Measurements from ENCODE around the gene RBM39.
"Not testable (repeated sequence)": the region's sequence is repeated elsewhere in the genome, so short reads cannot be mapped to it uniquely, and the experiment has no call there.

RBM39 gene

DNA sequence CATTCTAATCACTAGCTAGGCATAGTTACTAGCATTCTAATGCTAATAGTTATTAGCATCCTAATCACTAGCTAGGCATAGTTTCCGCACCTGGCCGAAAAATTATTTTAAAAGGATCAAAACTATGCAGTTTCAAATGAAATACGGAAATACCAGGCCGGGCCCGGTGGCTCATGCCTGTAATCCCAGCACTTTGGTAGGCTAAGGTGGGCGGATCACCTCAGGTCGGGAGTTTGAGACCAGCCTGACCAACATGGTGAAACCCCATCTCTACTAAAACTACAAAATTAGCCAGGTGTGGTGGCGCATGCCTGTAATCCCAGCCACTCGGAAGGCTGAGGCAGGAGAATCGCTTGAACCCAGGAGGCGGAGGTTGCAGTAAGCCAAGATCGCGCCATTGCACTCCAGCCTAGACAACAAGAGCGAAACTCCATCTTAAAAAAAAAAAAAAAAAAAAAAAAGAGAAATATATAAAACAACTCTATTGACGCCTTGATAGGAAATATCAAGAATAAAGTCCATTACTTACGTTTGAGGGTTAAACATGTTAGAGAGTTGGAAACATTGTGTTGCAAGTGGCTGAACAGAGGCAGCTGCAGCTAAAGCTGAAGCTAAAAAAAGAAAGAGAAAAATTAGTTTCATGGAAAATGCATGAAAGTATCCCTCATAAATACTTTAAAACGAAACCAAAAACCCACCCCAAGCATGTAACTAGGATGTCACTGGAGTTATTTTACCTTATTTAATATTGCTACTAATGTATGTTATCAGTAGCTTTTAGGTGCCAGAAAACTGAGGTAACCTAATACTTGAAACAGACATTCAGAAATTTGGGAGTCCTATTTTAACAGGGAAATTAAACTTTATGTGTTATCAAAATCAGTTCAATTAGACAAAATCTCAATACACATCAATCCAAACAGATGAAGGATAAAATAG lies 35.2 kb downstream of the RBM39 start:
- not testable (repeated sequence) for DNase-seq (ENCODE audit: low read depth, low spot score)

DNA sequence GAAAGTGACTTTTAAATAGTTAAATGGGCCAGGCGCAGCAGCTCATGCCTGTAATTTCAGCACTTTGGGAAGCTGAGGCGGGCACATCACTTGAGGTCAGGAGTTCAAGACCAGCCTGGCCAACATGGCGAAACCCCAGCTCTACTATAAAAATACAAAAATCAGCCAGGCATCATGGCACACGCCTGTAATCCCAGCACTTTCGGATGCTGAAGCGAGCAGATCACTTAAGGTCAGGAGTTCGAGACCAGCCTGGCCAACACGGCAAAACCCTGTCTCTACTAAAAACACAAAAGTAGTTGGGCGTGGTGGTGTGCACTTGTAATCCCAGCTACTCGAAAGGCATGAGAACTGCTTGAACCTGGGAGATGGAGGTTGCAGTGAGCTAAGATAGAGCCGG lies 36.2 kb downstream of the RBM39 start:
- not testable (repeated sequence) for DNase-seq (ENCODE audit: low read depth, low spot score)

GRCh38 chr20:35704514-35705261 lies 37.4 kb downstream of the RBM39 start:
- DNase-seq (ENCODE audit: low read depth, low spot score) = no peak

DNA sequence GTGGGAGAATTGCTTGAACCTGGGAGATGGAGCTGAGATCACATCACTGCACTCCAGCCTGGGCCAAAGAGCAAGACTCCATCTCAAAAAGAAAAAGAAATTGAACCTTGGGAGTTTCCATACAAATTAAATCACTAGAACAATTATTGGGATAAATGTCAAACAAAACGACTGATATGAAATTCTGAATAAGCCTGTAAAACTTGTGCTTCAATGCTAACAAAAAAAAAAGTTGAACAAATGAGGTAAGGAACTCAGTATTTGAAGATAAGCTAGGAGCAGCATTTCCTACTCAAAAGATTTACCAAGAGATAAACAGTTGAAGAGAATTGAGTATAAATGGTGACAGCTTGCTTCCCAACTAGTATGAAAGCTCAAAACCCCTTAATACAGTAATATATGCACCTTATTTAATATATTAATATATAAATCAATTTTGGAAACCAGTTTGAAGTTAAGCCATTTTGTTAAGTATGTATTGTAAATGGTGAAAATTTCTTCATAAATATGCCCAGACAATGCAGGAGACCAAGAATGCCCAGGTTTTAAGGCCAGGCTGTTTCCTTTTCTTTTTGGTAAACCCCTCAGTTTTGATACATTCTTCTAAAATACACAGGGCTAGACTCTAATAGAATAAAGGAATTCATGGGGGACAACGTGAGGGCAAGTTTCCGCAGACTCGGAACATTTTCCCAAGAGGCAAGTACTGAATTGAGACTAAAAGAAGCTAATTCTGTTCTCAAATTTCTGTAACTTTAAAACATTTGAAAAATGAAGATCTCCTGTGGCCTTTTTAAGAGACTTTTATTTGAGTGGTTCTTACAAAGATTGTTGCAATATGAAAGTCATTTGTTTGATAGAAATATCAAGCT lies 39.0 kb downstream of the RBM39 start:
- DNase-seq (ENCODE audit: low read depth, low spot score) = no peak

GRCh38 chr20:35702051-35702823 lies 39.8 kb downstream of the RBM39 start:
- no peak for DNase-seq (ENCODE audit: low read depth, low spot score)

DNA sequence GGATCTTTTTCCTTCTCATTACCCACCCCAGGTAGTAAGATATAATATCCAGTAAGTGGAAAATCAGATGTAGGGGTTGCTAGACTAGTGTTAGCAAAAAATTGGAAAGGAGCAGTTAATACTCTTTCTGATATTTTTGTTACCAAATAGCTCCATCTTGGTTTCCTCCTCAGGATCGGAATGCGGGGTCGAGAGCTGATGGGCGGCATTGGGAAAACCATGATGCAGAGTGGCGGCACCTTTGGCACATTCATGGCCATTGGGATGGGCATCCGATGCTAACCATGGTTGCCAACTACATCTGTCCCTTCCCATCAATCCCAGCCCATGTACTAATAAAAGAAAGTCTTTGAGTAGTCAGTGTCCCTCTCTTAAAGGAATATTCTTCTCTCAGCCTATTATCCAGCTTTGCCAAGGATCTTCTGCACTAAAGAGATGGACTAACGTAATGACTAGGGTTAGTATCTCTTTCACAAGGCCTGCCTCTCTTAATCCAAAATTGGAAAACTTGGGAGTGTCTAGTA lies 41.4 kb downstream of the RBM39 start:
- no peak for DNase-seq (ENCODE audit: low read depth, low spot score)

DNA sequence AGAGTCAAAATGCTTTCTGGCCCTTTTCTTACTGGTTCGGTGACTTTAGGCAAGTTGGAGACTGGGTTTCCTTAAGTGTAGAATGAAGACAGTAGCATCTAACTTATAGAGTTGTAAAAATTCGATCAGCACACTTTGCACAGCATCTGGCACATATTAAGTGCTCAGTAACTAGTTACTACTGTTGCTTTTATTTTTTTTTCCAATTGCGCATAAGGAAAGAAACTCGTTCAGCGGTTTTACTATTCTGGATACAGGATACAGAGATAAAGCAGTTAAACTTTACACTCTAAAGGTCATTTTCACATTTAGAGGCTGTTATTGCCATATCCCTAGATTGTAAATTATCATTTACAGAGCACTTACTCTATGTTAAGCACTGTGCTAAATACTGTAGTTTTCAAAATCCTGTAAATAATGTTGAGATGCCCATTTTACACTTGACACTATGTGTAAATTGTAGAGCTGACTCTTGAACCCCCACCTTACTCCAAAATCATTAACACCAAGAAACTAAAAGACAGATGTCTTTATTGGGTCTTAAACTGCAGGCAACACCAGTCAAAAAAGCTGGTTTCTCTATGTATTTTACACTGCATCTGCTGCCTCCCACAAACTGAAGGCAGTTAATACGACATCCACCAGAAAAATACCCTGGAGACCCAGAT lies 42.0 kb downstream of the RBM39 start:
- no peak for DNase-seq (ENCODE audit: low read depth, low spot score)

- peak; percentile 81 for DNase-seq (ENCODE audit: low read depth, low spot score)
These were observed 42.7 kb downstream of the RBM39 start, which contains the start of the genes NFS1 and ROMO1 for GRCh38 chr20:35699127-35699956. TSS of gene NFS1 (minus strand) at chr20:35699352. CDS start at chr20:35699288, 64 bp downstream. TSS of gene ROMO1 (plus strand) at chr20:35699405. CDS start at chr20:35699633, 228 bp downstream.

- DNase-seq (ENCODE audit: low read depth, low spot score) = no peak
These were observed 43.5 kb downstream of the RBM39 start for GRCh38 chr20:35698298-35699126.

DNA sequence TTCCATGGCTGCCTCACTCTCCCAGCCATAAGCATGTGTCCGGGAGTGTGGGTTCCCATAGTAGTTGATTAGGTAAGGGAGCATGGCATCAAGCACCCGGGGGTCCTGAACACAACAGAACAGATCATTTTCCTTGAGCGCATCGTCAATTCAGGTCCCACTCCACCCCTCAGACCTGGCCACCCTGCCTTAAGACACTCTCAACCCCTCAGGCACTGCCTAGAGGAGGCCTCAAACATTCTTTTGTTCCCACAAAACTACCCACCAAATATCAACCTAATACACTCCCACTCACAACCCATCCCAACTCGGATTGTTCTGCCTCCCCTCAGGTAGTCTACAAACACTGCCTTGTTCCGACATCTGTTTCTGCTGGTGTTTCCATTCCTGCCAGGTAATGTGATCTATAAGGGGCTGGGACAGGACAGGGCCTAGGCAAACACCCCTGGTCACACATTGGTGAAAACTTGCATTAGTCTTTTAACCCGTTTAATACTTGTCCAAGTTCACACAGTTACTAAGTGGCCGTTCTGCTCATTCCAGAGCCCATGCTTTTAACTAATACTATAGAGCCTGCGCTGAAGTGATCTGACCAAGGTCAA lies 44.3 kb downstream of the RBM39 start:
- DNase-seq (ENCODE audit: low read depth, low spot score) = no peak

GRCh38 chr20:35695978-35696377 lies 46.1 kb downstream of the RBM39 start:
- no peak for DNase-seq (ENCODE audit: low read depth, low spot score)

DNA sequence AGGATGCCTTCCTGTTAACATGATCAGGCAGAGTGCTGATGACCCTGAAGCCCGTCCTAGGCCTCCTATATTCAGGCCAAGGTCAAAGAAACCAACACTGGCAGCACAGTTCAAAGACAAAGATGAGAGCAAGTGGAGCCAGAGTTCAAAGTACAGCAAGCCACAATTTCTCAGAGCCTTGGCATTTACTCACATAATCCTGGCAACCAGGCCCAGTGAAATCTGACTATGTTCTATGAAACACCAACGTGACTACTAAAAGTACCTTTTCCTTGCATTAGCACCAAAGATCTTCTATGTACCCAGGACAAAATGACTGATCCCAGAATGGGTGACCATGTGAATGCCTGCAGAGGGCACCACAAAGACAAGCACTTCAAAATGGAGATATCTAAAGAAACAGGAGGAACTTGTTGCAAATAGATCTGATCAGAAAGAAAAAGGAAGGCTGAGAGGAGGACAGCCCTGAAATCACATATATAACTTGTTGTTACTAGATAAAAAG lies 46.8 kb downstream of the RBM39 start:
- no peak for DNase-seq (ENCODE audit: low read depth, low spot score)

- no peak for DNase-seq (ENCODE audit: low read depth, low spot score)
These were observed 51.8 kb downstream of the RBM39 start for GRCh38 chr20:35690265-35690664.

- not testable (repeated sequence) for DNase-seq (ENCODE audit: low read depth, low spot score)
These were observed 55.2 kb downstream of the RBM39 start for GRCh38 chr20:35686872-35687271.

- DNase-seq (ENCODE audit: low read depth, low spot score) = not testable (repeated sequence)
These were observed 56.7 kb downstream of the RBM39 start for GRCh38 chr20:35685368-35685767.

DNA sequence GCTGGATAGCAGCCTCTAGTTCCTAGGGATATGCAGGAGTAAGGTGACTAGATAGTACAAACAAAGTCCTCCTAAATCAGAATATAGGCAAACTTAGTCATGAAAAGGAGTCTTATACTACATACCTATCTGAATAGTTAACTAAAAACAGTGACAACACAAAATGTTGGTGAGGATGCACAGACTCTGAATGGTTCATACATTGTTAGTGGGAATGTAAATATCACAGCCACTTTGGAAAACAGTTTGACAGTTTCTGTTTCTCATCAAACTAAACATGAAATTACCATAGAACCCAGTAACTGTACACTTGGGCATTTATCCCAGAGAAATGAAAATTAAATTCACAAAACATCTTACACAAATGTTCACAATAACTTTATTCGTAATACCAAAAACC lies 60.1 kb downstream of the RBM39 start:
- no peak for DNase-seq (ENCODE audit: low read depth, low spot score)

DNA sequence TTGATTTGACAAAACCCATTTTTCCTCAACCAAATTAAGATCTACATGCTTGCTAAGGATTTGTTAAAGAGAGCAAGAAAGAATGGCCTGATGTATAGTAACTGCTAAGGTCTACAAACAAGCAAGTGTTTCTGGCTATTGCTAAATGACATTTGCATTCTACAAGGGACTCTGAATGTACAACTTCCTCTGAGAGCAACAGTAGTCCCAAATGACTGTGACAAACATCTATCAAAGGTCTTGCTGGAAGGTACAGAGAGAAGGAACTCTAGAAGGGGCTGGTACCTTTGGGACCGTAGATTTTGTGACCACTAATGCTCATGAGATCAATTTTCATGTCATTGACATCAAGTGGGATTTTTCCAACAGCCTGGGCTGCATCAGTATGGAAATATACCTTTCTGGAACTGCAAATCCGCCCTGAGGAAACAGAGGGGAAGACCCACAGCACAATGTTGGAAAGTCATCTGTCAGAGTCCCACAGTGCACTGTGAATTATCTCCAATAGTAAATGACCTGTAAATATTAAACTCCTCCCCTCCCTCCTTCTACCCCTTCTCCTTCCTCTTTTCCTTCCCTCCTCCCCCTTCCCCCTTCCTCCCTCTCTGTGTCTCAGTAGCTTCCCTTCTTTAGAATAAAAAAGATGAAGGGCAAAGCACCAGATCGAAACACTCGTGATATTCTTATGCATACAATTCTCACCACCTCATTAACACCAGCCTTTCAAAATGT lies 61.4 kb downstream of the RBM39 start:
- DNase-seq (ENCODE audit: low read depth, low spot score) = no peak

Data from activated naive CD8-positive, alpha-beta T cell treated with anti-CD3 and anti-CD28 coated beads, Interleukin-2, amount 50 U/mL, for 16 hours (primary cell).